Activated gamma-delta T cell treated with Interleukin-2 at 50 U/mL for 16 hours (primary cell): ENCODE measurements around the gene NPW.
A peak's percentile ranks its signal among the peaks of the same experiment; 100 is the strongest.

Experiments
- DNase-seq: peaks from one replicate; pipeline ENCODE4 v3.0.0-alpha.2; 2020

The NPW gene

GRCh38 chr16:2037115-2037514, 17.5 kb downstream of the NPW start:
- DNase-seq: no peak

GRCh38 chr16:2037647-2038381, 18.2 kb downstream of the NPW start:
- no peak for DNase-seq

GRCh38 chr16:2038382-2039231, 19.0 kb downstream of the NPW start:
- DNase-seq: no peak

- no peak for DNase-seq
Measured at GRCh38 chr16:2039274-2040031, 19.9 kb downstream of the NPW start.

- DNase-seq: no peak
Measured at GRCh38 chr16:2040041-2040786, 20.6 kb downstream of the NPW start.

- no peak for DNase-seq
Measured at GRCh38 chr16:2040787-2041522, 21.4 kb downstream of the NPW start.

- DNase-seq: no peak
Measured at GRCh38 chr16:2042171-2042985, 22.8 kb downstream of the NPW start.

GRCh38 chr16:2042986-2043666, 23.5 kb downstream of the NPW start:
- DNase-seq: no peak

- DNase-seq: no peak
Measured at GRCh38 chr16:2043667-2044451, 24.3 kb downstream of the NPW start.

- no peak for DNase-seq
Measured at GRCh38 chr16:2044541-2044940, 25.0 kb downstream of the NPW start.

GRCh38 chr16:2045965-2046892, 26.6 kb downstream of the NPW start:
- DNase-seq: no peak

GRCh38 chr16:2046893-2047329, 27.3 kb downstream of the NPW start:
- no peak for DNase-seq

- DNase-seq: peak; percentile 93
Measured at GRCh38 chr16:2047330-2048115, 27.9 kb downstream of the NPW start, which contains the start of the genes NTHL1 and TSC2. Gene NTHL1 (minus strand): TSS chr16:2047834. CDS start chr16:2047823, 11 bp downstream. Gene TSC2 (plus strand): TSS chr16:2047985. CDS start chr16:2048616, 631 bp downstream.

GRCh38 chr16:2048116-2048543, 28.5 kb downstream of the NPW start:
- DNase-seq: no peak

GRCh38 chr16:2053211-2053610, 33.6 kb downstream of the NPW start:
- DNase-seq: no peak

- no peak for DNase-seq
Measured at GRCh38 chr16:2053897-2054296, 34.3 kb downstream of the NPW start.

- DNase-seq: no peak
Measured at GRCh38 chr16:2054543-2055245, 35.1 kb downstream of the NPW start.
